GM21390 (cell line): ENCODE data around the gene EFNA4.

ENCODE experiments used
- ATAC-seq: cut with Tn5 transposase; IDR thresholded peaks from one replicate; pipeline ENCODE4 v1.9.1; 2021; ENCODE audit not compliant: unreplicated experiment

EFNA4 gene

DNA sequence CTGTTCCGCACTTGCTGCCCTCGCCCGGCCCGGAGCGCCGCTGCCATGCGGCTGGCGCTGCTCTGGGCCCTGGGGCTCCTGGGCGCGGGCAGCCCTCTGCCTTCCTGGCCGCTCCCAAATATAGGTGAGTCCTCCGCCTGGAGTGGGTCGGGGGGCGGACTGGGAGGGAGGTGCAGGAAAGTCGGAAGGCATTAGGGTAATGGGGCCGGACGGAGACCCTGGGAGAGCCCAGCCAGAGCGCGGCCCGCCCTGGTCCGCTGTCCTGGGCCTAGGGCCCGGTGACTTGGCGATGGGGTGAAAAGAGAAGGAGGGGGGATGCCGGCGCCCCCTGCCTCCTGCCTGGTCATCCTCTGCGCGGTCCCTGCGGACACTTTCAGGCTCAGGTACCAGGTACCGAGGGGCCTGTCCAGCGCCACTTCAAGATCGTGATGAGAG, 12.2 kb upstream of the EFNA4 start:
- ATAC-seq: peak; percentile 10

GRCh38 chr1:155051777-155052398, 11.7 kb upstream of the EFNA4 start:
- no peak for ATAC-seq

DNA sequence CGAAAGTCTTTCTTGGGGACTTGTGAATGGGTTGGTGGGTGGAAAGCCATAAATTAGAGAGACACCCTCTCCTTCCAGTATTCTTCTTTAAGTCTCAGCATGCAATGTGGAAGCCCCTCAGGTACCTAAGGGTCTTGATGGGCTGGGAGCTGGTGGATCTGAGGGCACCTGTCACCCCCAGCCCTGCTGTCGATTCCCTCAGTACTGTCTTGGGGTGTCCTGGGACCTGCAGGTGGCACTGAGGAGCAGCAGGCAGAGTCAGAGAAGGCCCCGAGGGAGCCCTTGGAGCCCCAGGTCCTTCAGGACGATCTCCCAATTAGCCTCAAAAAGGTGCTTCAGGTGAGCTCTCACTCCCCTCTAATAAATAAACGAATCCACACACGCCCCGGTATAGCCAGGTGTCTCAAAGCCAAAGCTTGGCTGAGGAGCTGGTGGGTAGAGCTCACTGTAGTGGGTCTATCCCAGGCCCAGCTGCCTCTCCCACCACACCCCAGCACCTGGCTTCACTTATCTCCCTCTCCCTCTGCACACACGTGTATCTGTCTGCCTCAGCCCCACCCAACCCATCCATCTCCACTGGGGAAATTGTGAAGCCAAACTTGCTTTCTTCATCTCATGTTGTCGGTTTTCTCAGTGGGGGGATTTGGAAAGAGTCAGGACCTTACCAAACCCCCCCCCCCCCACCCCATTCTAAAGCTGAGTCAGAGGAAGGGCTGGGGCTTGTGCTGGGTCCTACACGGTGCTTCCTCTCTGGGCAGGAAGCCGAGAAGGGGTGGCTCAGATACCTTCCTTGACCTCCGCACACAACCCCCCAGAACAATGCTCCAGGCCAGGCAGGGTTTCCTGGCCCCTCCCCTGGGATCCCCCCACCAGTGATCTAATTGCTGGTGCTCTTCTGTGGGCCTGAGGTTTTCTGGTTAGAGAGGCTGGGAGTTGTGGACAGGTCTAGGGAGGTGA, 10.8 kb upstream of the EFNA4 start:
- no peak for ATAC-seq

DNA sequence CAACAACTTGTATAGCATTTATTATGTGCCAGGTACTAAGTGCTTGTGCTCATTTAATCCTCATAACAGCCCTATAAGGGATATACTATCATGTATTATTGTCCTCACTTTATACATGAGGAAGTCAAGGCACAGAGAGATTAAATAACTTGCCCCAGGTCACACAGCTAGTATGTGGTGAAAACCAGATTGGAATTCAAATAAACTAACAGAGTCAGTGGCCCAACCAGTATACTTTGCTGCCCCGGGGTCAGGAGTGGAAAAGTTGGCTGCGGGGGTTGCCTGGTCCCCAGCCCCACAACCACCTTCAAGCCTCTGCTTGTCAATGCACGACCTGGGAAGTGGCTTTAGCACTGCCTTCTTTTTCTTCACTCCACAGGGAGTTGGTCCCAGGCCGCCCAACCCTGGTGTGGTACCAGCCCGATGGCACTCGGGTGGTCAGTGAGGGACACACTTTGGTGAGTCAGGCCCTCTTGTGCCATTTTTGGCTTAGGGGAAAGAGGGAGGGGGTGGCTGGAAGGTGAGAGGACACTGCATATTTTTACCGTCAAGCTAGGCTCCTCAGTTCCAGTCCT, 9.9 kb upstream of the EFNA4 start:
- no peak for ATAC-seq

DNA sequence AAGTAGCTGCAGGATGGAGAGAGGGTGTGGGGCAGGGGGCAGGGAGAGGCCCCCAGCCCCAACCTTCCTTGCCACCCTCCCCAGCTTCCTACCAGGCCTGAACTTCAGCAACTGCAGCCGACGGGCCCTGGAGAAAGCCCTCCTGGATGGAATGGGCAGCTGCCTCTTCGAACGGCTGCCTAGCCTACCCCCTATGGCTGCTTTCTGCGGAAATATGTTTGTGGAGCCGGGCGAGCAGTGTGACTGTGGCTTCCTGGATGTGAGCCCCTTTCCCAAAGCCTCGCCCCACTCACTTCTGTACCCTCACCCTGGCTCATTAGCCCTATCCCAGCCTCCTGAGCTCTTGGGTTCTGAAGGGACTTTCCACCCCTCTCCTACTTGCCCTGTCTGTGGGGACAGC, 6.4 kb upstream of the EFNA4 start:
- ATAC-seq: no peak

- ATAC-seq: no peak
Measured at GRCh38 chr1:155057788-155058211, 5.7 kb upstream of the EFNA4 start.

DNA sequence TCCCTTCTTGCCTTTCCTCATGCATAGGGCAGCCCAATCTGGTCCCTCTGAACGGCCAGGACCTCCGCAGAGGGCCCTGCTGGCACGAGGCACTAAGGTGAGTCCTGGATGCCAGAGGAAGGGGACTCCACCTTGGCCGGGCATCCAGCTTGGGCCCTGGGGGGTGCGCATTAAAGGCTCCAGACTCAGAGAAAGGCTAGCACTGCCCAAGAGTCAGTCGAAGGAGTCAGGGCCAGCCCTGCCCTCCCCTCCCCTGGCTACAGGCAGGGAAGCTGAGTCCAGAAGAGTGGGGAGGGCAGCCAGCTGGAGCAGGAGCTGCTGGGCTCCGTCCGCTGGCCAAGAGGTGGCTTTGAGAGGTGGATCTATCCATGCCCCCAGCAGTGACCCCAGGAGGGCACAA, 2.8 kb upstream of the EFNA4 start:
- no peak for ATAC-seq

- no peak for ATAC-seq
Measured at GRCh38 chr1:155061381-155062150, 2.0 kb upstream of the EFNA4 start.

DNA sequence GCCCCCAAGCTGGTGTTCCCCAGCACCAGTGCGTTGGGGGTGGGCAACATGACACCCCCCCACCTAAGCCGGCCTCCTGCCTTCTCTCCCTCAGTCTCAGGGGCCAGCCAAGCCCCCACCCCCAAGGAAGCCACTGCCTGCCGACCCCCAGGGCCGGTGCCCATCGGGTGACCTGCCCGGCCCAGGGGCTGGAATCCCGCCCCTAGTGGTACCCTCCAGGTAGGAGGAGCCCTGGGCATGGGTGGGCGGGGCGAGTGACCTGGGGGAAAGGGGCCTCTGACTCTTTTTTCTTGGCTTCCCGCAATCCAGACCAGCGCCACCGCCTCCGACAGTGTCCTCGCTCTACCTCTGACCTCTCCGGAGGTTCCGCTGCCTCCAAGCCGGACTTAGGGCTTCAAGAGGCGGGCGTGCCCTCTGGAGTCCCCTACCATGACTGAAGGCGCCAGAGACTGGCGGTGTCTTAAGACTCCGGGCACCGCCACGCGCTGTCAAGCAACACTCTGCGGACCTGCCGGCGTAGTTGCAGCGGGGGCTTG, 1.3 kb upstream of the EFNA4 start:
- ATAC-seq: no peak

- no peak for ATAC-seq
Measured at GRCh38 chr1:155062702-155063411, 683 bp upstream of the EFNA4 start.

- no peak for ATAC-seq
Measured at GRCh38 chr1:155064111-155064831, 731 bp downstream of the EFNA4 start.

DNA sequence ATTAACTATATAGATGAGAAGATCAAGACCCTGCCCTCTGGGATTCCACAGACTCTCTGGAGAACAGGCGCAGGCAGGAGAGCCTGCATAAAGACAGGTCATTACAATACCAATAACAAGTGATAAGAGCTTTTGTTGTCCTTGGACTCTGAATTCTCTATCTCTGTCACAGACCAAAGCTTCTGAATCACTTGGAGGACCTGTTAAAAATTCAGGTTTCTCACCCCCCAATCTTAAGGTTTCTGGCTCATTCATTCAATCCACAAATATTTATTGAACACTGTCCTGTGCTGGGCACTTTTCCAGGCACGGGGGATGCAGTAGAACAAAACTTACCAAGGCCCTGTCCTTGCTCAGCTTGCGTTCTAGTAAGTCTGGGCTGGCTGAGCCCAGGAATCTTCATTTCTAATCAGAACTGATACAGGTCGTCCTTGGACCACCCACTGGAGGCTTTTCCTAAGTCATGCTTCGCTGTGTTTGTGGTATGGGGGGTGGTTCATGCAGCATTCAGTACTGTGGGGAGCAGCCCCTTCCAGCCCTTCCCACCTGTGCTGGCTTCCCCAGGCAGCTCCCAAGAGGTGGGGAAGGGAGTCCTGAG, 1.4 kb downstream of the EFNA4 start:
- ATAC-seq: no peak

- ATAC-seq: no peak
Measured at GRCh38 chr1:155066777-155067176, 3.2 kb downstream of the EFNA4 start.

DNA sequence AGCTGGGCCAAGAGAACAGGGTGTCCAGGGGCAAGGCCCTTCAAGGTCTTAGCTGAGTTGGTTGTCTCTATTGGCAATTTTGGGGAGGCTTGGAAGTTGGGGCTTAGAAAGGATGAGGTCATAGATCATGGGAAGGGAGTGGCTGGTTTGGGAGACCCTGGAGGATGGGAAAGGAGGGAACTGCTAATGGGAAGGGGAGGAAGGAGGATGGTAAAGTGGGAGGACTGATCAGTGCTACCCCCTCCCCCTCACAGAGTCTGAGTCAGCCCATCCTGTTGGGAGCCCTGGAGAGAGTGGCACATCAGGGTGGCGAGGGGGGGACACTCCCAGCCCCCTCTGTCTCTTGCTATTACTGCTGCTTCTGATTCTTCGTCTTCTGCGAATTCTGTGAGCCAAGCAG, 5.1 kb downstream of the EFNA4 start:
- ATAC-seq: no peak

GRCh38 chr1:155069551-155070157, 6.1 kb downstream of the EFNA4 start:
- no peak for ATAC-seq

GRCh38 chr1:155070158-155070621, 6.7 kb downstream of the EFNA4 start:
- ATAC-seq: no peak

GRCh38 chr1:155070721-155071569, 7.4 kb downstream of the EFNA4 start:
- ATAC-seq: peak; percentile 64

- ATAC-seq: no peak
Measured at GRCh38 chr1:155071701-155072100, 8.2 kb downstream of the EFNA4 start.
